ENCODE results near the gene KNDC1.
"Not testable (repeated sequence)": the region's sequence is repeated elsewhere in the genome, so short reads cannot be mapped to it uniquely, and the experiment has no call there.

DNA sequence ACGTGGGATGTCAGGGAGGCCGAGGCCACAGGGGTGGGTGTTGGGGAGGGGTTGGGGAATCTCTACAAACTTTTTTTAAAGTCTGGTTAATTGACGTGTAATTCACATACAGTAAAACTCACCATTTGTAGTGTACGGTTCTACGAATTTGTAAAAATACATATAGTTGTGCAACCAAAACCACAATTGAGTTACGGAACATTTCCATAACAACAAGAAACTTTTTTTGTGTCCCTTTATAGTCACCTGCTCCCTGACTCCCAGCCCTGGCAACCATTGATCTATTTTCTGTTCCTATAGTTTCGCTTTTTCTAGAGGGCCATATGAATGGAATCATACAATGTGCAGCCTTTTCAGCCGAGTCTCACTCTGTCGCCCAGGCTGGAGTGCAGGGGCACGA, 74.8 kb downstream of the KNDC1 start:
- TF ChIP-seq, protein P1, sequence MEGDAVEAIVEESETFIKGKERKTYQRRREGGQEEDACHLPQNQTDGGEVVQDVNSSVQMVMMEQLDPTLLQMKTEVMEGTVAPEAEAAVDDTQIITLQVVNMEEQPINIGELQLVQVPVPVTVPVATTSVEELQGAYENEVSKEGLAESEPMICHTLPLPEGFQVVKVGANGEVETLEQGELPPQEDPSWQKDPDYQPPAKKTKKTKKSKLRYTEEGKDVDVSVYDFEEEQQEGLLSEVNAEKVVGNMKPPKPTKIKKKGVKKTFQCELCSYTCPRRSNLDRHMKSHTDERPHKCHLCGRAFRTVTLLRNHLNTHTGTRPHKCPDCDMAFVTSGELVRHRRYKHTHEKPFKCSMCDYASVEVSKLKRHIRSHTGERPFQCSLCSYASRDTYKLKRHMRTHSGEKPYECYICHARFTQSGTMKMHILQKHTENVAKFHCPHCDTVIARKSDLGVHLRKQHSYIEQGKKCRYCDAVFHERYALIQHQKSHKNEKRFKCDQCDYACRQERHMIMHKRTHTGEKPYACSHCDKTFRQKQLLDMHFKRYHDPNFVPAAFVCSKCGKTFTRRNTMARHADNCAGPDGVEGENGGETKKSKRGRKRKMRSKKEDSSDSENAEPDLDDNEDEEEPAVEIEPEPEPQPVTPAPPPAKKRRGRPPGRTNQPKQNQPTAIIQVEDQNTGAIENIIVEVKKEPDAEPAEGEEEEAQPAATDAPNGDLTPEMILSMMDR (IDR thresholded peaks at IDR 0.05; ENCODE audit: extremely low read depth in 1 of 2, insufficient read depth in 1 of 2, low read depth in 1 of 2, low read length in 2 of 2), result not testable (repeated sequence)
- TF ChIP-seq, protein P2, sequence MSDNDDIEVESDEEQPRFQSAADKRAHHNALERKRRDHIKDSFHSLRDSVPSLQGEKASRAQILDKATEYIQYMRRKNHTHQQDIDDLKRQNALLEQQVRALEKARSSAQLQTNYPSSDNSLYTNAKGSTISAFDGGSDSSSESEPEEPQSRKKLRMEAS (IDR thresholded peaks at IDR 0.05; ENCODE audit: insufficient read depth, insufficient read length), result not testable (repeated sequence)
